Measurements from ENCODE around the gene ACY1.

ACY1 gene

DNA sequence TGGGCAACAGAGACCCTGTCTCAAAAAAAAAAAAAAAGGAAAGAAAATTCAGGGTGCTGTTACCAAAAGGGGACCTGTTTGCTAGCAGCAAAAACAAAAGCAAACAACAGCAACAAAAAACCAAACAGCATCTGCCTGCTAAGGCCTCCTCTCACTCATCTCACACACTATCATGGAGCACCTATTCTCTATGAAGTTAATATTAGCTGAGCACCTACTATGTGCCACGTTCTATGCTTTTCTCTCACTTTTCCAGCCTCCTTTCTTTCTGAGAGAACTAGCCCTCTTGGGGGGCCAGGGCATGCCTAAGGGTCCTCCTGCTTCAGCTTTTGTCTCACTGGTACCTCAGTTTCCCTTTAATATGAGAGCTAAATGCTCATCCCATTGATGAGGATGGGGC is 28.6 kb upstream of the ACY1 start:
- no peak for DNase-seq (ENCODE audit: low read depth)
- H3K4me3 ChIP-seq (ENCODE audit: low read length) = no peak overlapping the region
- TF ChIP-seq, protein P1, sequence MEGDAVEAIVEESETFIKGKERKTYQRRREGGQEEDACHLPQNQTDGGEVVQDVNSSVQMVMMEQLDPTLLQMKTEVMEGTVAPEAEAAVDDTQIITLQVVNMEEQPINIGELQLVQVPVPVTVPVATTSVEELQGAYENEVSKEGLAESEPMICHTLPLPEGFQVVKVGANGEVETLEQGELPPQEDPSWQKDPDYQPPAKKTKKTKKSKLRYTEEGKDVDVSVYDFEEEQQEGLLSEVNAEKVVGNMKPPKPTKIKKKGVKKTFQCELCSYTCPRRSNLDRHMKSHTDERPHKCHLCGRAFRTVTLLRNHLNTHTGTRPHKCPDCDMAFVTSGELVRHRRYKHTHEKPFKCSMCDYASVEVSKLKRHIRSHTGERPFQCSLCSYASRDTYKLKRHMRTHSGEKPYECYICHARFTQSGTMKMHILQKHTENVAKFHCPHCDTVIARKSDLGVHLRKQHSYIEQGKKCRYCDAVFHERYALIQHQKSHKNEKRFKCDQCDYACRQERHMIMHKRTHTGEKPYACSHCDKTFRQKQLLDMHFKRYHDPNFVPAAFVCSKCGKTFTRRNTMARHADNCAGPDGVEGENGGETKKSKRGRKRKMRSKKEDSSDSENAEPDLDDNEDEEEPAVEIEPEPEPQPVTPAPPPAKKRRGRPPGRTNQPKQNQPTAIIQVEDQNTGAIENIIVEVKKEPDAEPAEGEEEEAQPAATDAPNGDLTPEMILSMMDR (conservative IDR thresholded peaks at IDR 0.05; ENCODE audit: low read length) = no peak

DNA sequence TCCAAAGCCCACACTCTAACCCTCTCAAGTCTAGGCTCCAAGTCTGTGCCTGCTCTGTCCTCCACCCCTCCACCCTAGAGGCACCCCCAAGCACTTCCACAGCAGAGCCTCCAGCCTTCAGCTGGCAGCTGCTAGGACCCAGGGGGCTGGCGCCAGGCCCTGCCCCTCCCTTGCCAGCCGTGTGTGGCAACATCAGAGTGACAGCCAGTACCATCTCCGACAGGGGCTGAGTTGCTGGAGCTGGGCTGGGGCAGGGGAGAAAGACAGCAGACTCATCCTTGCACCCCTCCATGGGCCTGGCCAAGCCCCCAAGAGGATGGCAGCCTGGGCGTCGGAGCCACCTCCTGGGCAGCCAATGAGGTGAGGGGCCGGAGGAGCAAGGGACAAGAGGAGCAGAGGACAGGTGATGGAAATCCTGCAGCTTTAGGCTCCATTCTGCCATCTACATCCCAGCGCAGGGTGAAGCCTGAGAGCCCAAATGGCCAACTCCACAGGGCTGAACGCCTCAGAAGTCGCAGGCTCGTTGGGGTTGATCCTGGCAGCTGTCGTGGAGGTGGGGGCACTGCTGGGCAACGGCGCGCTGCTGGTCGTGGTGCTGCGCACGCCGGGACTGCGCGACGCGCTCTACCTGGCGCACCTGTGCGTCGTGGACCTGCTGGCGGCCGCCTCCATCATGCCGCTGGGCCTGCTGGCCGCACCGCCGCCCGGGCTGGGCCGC is 28.0 kb upstream of the ACY1 start, which contains the start of gene GPR62:
Gene GPR62 (plus strand): TSS at position 207 of the 718 bp plus-strand sequence. CDS start 272 bp downstream, at position 479.
- TF ChIP-seq, protein P1 (conservative IDR thresholded peaks at IDR 0.05; ENCODE audit: low read length) = no peak
- no peak within 1 kb of the TSS for H3K4me3 ChIP-seq (ENCODE audit: low read length)
- DNase-seq (ENCODE audit: low read depth) = no peak

DNA sequence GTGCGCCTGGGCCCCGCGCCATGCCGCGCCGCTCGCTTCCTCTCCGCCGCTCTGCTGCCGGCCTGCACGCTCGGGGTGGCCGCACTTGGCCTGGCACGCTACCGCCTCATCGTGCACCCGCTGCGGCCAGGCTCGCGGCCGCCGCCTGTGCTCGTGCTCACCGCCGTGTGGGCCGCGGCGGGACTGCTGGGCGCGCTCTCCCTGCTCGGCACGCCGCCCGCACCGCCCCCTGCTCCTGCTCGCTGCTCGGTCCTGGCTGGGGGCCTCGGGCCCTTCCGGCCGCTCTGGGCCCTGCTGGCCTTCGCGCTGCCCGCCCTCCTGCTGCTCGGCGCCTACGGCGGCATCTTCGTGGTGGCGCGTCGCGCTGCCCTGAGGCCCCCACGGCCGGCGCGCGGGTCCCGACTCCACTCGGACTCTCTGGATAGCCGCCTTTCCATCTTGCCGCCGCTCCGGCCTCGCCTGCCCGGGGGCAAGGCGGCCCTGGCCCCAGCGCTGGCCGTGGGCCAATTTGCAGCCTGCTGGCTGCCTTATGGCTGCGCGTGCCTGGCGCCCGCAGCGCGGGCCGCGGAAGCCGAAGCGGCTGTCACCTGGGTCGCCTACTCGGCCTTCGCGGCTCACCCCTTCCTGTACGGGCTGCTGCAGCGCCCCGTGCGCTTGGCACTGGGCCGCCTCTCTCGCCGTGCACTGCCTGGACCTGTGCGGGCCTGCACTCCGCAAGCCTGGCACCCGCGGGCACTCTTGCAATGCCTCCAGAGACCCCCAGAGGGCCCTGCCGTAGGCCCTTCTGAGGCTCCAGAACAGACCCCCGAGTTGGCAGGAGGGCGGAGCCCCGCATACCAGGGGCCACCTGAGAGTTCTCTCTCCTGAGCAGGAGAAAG is 27.2 kb upstream of the ACY1 start:
- H3K4me3 ChIP-seq (ENCODE audit: low read length) = no peak overlapping the region
- TF ChIP-seq, protein P1 (conservative IDR thresholded peaks at IDR 0.05; ENCODE audit: low read length) = peak; percentile 36
- no peak for DNase-seq (ENCODE audit: low read depth)

DNA sequence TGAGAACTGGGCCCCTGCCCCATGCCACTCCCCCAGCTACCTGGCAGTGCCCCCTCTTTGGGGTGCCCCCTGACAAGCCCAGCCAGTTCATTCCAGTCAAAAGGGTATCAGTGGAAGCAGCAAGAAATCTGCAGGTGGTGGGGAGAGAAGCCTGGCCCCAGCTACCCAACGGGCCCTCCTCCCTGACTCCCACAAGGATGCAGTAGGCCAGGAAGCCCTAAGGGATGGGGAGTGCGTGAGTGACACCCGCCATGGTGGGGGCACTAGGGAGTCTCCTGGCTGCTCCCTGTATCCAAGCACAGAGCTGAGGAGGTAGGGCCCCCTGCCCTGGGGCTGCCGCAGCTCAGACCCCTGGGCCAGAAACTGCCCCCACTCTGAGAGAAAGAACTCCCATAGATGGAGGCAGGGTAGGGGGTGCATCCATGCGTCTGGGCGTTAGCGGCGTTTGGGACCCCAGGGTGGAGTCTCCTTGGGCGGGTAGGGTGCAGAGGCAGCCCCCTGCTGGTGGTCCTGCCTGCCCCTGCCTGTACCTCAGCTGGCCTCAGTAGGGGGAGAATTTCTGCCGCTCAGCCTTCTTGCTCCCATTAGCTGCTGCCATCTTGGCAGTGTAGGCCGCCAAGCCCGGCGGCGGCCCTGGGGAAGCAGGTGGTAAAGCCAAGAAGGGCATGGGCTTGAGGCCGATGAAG is 25.7 kb upstream of the ACY1 start:
- no peak for DNase-seq (ENCODE audit: low read depth)
- TF ChIP-seq, protein P1 (conservative IDR thresholded peaks at IDR 0.05; ENCODE audit: low read length) = no peak
- H3K4me3 ChIP-seq (ENCODE audit: low read length) = no peak overlapping the region

DNA sequence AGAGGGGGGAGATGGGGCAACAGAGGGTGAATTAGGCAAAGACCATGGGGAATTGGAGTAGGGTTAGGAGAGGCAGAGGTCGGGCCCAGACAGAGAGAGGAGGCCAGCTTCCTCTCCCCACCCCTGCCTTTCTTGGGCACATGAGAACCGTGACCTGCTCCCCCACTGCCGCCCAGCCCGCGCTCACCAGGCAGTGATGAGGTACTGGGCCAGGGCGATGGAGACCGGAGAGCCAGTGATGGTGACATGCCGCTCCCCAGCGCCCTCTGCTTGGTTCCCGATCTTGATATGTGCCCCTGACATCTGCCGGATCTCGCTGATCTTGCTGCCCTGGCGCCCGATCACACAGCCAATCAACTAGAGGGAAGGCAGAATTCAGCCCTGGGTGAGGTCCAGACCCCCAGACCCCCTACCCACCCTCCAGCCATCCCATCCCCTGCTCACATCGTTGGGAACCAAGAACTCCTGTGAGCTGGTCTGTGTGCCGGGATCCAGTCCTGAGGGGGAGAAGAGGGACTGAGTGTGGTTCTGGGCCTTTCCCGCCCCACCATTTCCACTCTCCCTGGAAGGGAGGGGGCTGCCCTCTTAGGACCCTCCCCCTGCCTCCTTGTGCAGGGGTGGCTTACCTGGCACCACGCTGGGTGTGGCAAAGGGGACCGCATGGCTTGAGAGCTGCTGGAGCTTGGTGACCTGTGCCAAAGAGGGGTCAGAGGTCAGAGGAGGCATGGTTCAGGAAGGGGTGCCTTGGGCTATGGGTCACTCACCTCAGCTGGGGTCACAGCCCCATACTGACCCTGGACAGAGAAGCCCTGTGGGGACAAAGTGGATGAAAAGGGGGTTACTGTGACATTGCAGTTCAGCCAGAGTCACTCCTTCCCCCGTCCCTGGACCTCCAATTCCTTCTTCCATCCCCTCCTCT is 24.5 kb upstream of the ACY1 start:
- no peak overlapping the region for H3K4me3 ChIP-seq (ENCODE audit: low read length)
- DNase-seq (ENCODE audit: low read depth) = no peak
- TF ChIP-seq, protein P1 (conservative IDR thresholded peaks at IDR 0.05; ENCODE audit: low read length) = no peak

DNA sequence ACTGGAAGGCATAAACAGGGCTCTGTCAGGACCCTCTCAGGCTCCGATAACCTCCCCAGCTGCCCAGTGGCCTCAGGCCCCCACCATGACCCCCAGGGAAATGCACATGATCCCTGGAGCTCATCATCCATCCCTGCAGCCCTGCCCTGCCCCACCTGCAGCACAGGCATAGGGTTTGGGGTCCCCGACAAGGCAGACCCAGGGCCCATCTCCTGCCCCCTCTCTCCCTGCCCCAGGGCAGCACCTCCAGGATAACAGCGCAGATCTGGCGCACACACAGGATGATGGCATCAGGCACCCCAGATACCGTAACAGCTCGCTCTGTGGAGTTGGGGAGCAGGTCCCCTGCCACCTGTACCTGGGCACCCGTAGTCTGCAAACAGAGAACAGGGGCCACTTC is 23.7 kb upstream of the ACY1 start:
- no peak for DNase-seq (ENCODE audit: low read depth)
- TF ChIP-seq, protein P1 (conservative IDR thresholded peaks at IDR 0.05; ENCODE audit: low read length) = no peak
- no peak overlapping the region for H3K4me3 ChIP-seq (ENCODE audit: low read length)
